Activated T-helper 2 cell treated with anti-CD3 and anti-CD28 coated beads, Interferon-gamma antibody, Interleukin-2, Interleukin-4, amounts not matched to agents 10 μg/mL and 5 μg/mL and 100 μg/mL, durations not matched to agents 14 hours and 24 hours and 36 hours (primary cell): ENCODE measurements around the gene DUSP2. TPM values are rescaled to one million over a fixed set of nuclear protein-coding genes. Genes with fewer than 3 reads are reported as not detected.

ENCODE experiments used
- DNase-seq: peaks from one replicate; pipeline ENCODE4 v3.0.0; 2021; ENCODE audit warnings: low spot score
- H3K27ac Mint-ChIP-seq: one replicate; pipeline ENCODE4 v1.8.0; 2021; ENCODE audit warnings: mixed read lengths
- H3K27me3 Mint-ChIP-seq: one replicate; pipeline ENCODE4 v1.8.0; 2021; ENCODE audit warnings: low read depth, mixed read lengths
- H3K36me3 Mint-ChIP-seq: one replicate; pipeline ENCODE4 v1.8.0; 2021; ENCODE audit warnings: low read depth, mixed read lengths
- H3K4me1 Mint-ChIP-seq: one replicate; pipeline ENCODE4 v1.8.0; 2021; ENCODE audit warnings: low read depth, mixed read lengths
- H3K4me3 Mint-ChIP-seq: one replicate; pipeline ENCODE4 v1.8.0; 2021; ENCODE audit warnings: low read depth, mild to moderate bottlenecking, moderate library complexity, mixed read lengths
- H3K9me3 Mint-ChIP-seq: one replicate; pipeline ENCODE4 v1.8.0; 2021; ENCODE audit warnings: mixed read lengths
- intact Hi-C: fragments of 100-400 bp; cut with micrococcal nuclease; formaldehyde crosslinking; loops from one replicate; pipeline ENCODE4 v1.15.1; 2023
- total RNA-seq: library from RNA; stranded (reverse); gene quantifications from 2 replicates; pipeline ENCODE4 v1.2.3, GENCODE V29; 2022

DUSP2 gene
- total RNA-seq, 1 donor from 2014 or later: 238 TPM

- H3K9me3 Mint-ChIP-seq: no peaks in the 10 kb centered on the region
- intact Hi-C loops: loop anchor here (5.0 kb wide), 1 partner anchor 112 kb away; no protein-coding TSS in a partner anchor
- no peak overlapping the region for H3K4me3 Mint-ChIP-seq
- no peaks in the 10 kb centered on the region for H3K36me3 Mint-ChIP-seq
- H3K4me1 Mint-ChIP-seq: peaks cover 14% of the 10 kb centered on the region
- no peak overlapping the region for H3K27ac Mint-ChIP-seq
- H3K27me3 Mint-ChIP-seq: peaks cover 42% of the 10 kb centered on the region
- DNase-seq: no peak
These were observed 26.4 kb downstream of the DUSP2 start for GRCh38 chr2:96118698-96119388.

GRCh38 chr2:96117701-96118588, 27.3 kb downstream of the DUSP2 start:
- H3K36me3 Mint-ChIP-seq: no peaks in the 10 kb centered on the region
- peak overlapping the region; percentile 64 for H3K4me3 Mint-ChIP-seq
- no peak overlapping the region for H3K27ac Mint-ChIP-seq
- intact Hi-C loops: loop anchor here (2.0 to 5.0 kb wide), 2 partner anchors 111 to 125 kb away; no protein-coding TSS in a partner anchor
- peaks cover 14% of the 10 kb centered on the region for H3K4me1 Mint-ChIP-seq
- peaks cover 42% of the 10 kb centered on the region for H3K27me3 Mint-ChIP-seq
- H3K9me3 Mint-ChIP-seq: no peaks in the 10 kb centered on the region
- DNase-seq: no peak

- Mint-ChIP-seq H3K36me3 (no peaks in the 10 kb centered on the region), H3K9me3 (no peaks in the 10 kb centered on the region), H3K27ac (no peak overlapping the region), H3K4me3 (peak overlapping the region; percentile 59), H3K27me3 (peaks cover 42% of the 10 kb centered on the region), H3K4me1 (peaks cover 14% of the 10 kb centered on the region)
- intact Hi-C loops: loop anchor here (2.0 to 5.0 kb wide), 2 partner anchors 110 to 124 kb away; no protein-coding TSS in a partner anchor
- peak; percentile 56 for DNase-seq
These were observed 28.2 kb downstream of the DUSP2 start for GRCh38 chr2:96116879-96117533.

GRCh38 chr2:96116424-96116878, 28.8 kb downstream of the DUSP2 start, which contains the start of gene ADRA2B:
ADRA2B (minus strand) TSS chr2:96116571; CDS start chr2:96116149, 422 bp downstream.
- peaks cover 14% of the 10 kb centered on the region for H3K4me1 Mint-ChIP-seq
- peaks cover 39% of the 10 kb centered on the region for H3K27me3 Mint-ChIP-seq

GRCh38 chr2:96115631-96116423, 29.4 kb downstream of the DUSP2 start:
- Mint-ChIP-seq H3K36me3 (no peaks in the 10 kb centered on the region), H3K27me3 (peaks cover 33% of the 10 kb centered on the region), H3K4me1 (peaks cover 14% of the 10 kb centered on the region), H3K27ac (no peak overlapping the region), H3K9me3 (no peaks in the 10 kb centered on the region), H3K4me3 (peak overlapping the region; percentile 72)
- no peak for DNase-seq
- intact Hi-C loops: loop anchor here (2.0 to 5.0 kb wide), 2 partner anchors 109 to 123 kb away; no protein-coding TSS in a partner anchor

More at GRCh38 chr2:96116424-96116878, 28.8 kb downstream of the DUSP2 start, which contains the start of gene ADRA2B:
- intact Hi-C loops: loop anchor here (2.0 to 5.0 kb wide), 2 partner anchors 109 to 124 kb away; no protein-coding TSS in a partner anchor
- Mint-ChIP-seq H3K9me3 (no peaks in the 10 kb centered on the region), H3K4me3 (peak within 1 kb of the TSS; percentile 72), H3K36me3 (no peaks in the 10 kb centered on the region), H3K27ac (no peak within 1 kb of the TSS)
- DNase-seq: peak; percentile 57

GRCh38 chr2:96114903-96115581, 30.2 kb downstream of the DUSP2 start:
- peak overlapping the region; percentile 72 for H3K4me3 Mint-ChIP-seq
- intact Hi-C loops: loop anchor here (5.0 kb wide), 1 partner anchor 108 kb away; no protein-coding TSS in a partner anchor

GRCh38 chr2:96114546-96114902, 30.7 kb downstream of the DUSP2 start:
- intact Hi-C loops: no loop called here

More at GRCh38 chr2:96114903-96115581, 30.2 kb downstream of the DUSP2 start:
- no peaks in the 10 kb centered on the region for H3K36me3 Mint-ChIP-seq
- peaks cover 9% of the 10 kb centered on the region for H3K4me1 Mint-ChIP-seq
- H3K27me3 Mint-ChIP-seq: peaks cover 25% of the 10 kb centered on the region
- H3K9me3 Mint-ChIP-seq: no peaks in the 10 kb centered on the region
- no peak overlapping the region for H3K27ac Mint-ChIP-seq
- DNase-seq: no peak

GRCh38 chr2:96113951-96114350, 31.3 kb downstream of the DUSP2 start:
- H3K27ac Mint-ChIP-seq: no peak overlapping the region
- no peaks in the 10 kb centered on the region for H3K9me3 Mint-ChIP-seq
- H3K27me3 Mint-ChIP-seq: peaks cover 21% of the 10 kb centered on the region
- intact Hi-C loops: no loop called here
- peaks cover 6% of the 10 kb centered on the region for H3K4me1 Mint-ChIP-seq
- H3K4me3 Mint-ChIP-seq: no peak overlapping the region
- H3K36me3 Mint-ChIP-seq: no peaks in the 10 kb centered on the region
- DNase-seq: no peak

More at GRCh38 chr2:96114546-96114902, 30.7 kb downstream of the DUSP2 start:
- Mint-ChIP-seq H3K4me1 (peaks cover 6% of the 10 kb centered on the region), H3K27ac (no peak overlapping the region), H3K36me3 (no peaks in the 10 kb centered on the region), H3K27me3 (peaks cover 23% of the 10 kb centered on the region), H3K4me3 (peak overlapping the region; percentile 17), H3K9me3 (no peaks in the 10 kb centered on the region)
- no peak for DNase-seq

- Mint-ChIP-seq H3K4me1 (peaks cover 6% of the 10 kb centered on the region), H3K27ac (no peak overlapping the region), H3K9me3 (no peaks in the 10 kb centered on the region), H3K4me3 (no peak overlapping the region), H3K27me3 (peaks cover 19% of the 10 kb centered on the region), H3K36me3 (no peaks in the 10 kb centered on the region)
- no peak for DNase-seq
- intact Hi-C loops: no loop called here
These were observed 31.9 kb downstream of the DUSP2 start for GRCh38 chr2:96113367-96113677.

- intact Hi-C loops: no loop called here
- H3K4me1 Mint-ChIP-seq: peaks cover 6% of the 10 kb centered on the region
- no peak overlapping the region for H3K27ac Mint-ChIP-seq
- H3K4me3 Mint-ChIP-seq: no peak overlapping the region
- H3K9me3 Mint-ChIP-seq: no peaks in the 10 kb centered on the region
- peaks cover 19% of the 10 kb centered on the region for H3K27me3 Mint-ChIP-seq
- no peaks in the 10 kb centered on the region for H3K36me3 Mint-ChIP-seq
- no peak for DNase-seq
These were observed 32.5 kb downstream of the DUSP2 start for GRCh38 chr2:96112501-96113366.
